Gastrocnemius medialis (tissue), 4 donors: ENCODE results near the gene BLOC1S5. TPM values are rescaled to one million over a fixed set of nuclear protein-coding genes. Genes with fewer than 3 reads are reported as not detected.
A peak's percentile ranks its signal among the peaks of the same experiment; 100 is the strongest.

Experiments used
- ATAC-seq, 2 donors: fragments of 150-250 bp; one replicate each; pipeline ENCODE4 v1.9.1; 2016
- DNase-seq, 2 donors: peaks; one replicate each; pipeline ENCODE4 v3.0.0-alpha.2; 2019
- H3K27ac ChIP-seq, 4 donors: fragments of 200-600 bp; sonication (generic); 1 replicate in 1 of 4; 2 replicates in 3 of 4; pipeline ENCODE4 v1.5.1; 2016 to 2018; ENCODE audit warnings: mild to moderate bottlenecking in 2 of 4, moderate library complexity in 1 of 4
- H3K27me3 ChIP-seq, 3 donors: fragments of 200-600 bp; sonication (generic) in 2 of 3; 1 replicate in 1 of 3; 2 replicates in 2 of 3; pipeline versions ENCODE4 v1.5.1 to v1.6.0; 2016 to 2019; ENCODE audit warnings: mild to moderate bottlenecking in 1 of 3, moderate library complexity in 1 of 3
- H3K36me3 ChIP-seq, 2 donors: fragments of 200-600 bp; sonication (generic) in 1 of 2; one replicate each; pipeline ENCODE4 v1.5.1; 2017 to 2018
- H3K4me1 ChIP-seq, 2 donors: fragments of 200-600 bp; sonication (generic) in 1 of 2; one replicate each; pipeline ENCODE4 v1.5.1; 2016 to 2017; ENCODE audit warnings: mild to moderate bottlenecking in 2 of 2
- H3K4me3 ChIP-seq, 4 donors: fragments of 200-600 bp; sonication (generic) in 3 of 4; 1 replicate in 1 of 4; 2 replicates in 3 of 4; pipeline ENCODE4 v1.5.1; 2016 to 2019; ENCODE audit warnings: mild to moderate bottlenecking in 2 of 4
- H3K9me3 ChIP-seq, 3 donors: fragments of 200-600 bp; sonication (generic) in 2 of 3; 1 replicate in 1 of 3; 2 replicates in 2 of 3; pipeline ENCODE4 v1.5.1; 2016 to 2019
- CTCF ChIP-seq, 5 experiments: fragments of 450-650 bp in 3 of 5; fragments of 200-600 bp in 2 of 5; sonication (generic) in 2 of 5; IDR thresholded peaks in 4 of 5; conservative IDR thresholded peaks in 1 of 5; 1 replicate in 4 of 5; 2 replicates in 1 of 5; pipeline ENCODE4 v1.5.1; 2016 to 2019; ENCODE audit warnings: antibody characterized with exemption in 5 of 5, mild to moderate bottlenecking in 3 of 5, moderate library complexity in 3 of 5
- POLR2A ChIP-seq, 2 donors: fragments of 450-650 bp; IDR thresholded peaks; one replicate each; pipeline ENCODE4 v1.6.1; 2017; ENCODE audit warnings: antibody characterized with exemption in 2 of 2, mild to moderate bottlenecking in 2 of 2, moderate library complexity in 2 of 2
- in situ Hi-C, 4 donors: fragments of 200-750 bp; cut with MboI; loops; one replicate each; pipeline versions ENCODE4 v1.15.0 to v1.8.0; 2017; ENCODE audit warnings: low sequenced_read_pairs in 4 of 4
- intact Hi-C: fragments of 100-400 bp; cut with DNase I; formaldehyde crosslinking; loops from one replicate; pipeline ENCODE4 v1.15.1; 2023; ENCODE audit warnings: low total_unique reads
- total RNA-seq, 4 donors: library from RNA; depleted of rRNA; stranded (reverse); fragments of >200 nt; gene quantifications; one replicate each; pipeline versions ENCODE4 v1.1.0 to v1.2.3, GENCODE V29; 2016

The BLOC1S5 gene
- total RNA-seq, 4 donors from 2014 or later = 5.4 to 13.6 (median 9.4) TPM

- intact Hi-C loops (no loop called here), in situ Hi-C loops (no loop called here)
These were observed 67.6 kb downstream of the BLOC1S5 start for GRCh38 chr6:7996538-7997111.

GRCh38 chr6:7993952-7994351, 70.2 kb downstream of the BLOC1S5 start:
- in situ Hi-C loops = no loop called here
- ATAC-seq = no peak
- no peak for TF ChIP-seq CTCF (IDR thresholded peaks at IDR 0.05 in 4 of 5, conservative IDR thresholded peaks at IDR 0.05 in 1 of 5)
- no peak for TF ChIP-seq POLR2A (IDR thresholded peaks at IDR 0.05)

More at GRCh38 chr6:7996538-7997111, 67.6 kb downstream of the BLOC1S5 start:
- no peak for DNase-seq
- H3K36me3 ChIP-seq = no peaks in the 10 kb centered on the region
- no peaks in the 10 kb centered on the region for H3K27me3 ChIP-seq
- no peak overlapping the region for H3K4me3 ChIP-seq
- peaks cover 0 to 4% of the 10 kb centered on the region in 2 donors for H3K4me1 ChIP-seq
- peak in 1 of 2 donors; percentile 46 for ATAC-seq
- H3K27ac ChIP-seq = no peak overlapping the region
- no peak for TF ChIP-seq POLR2A (IDR thresholded peaks at IDR 0.05)
- no peak for TF ChIP-seq CTCF (IDR thresholded peaks at IDR 0.05 in 4 of 5, conservative IDR thresholded peaks at IDR 0.05 in 1 of 5)
- no peaks in the 10 kb centered on the region for H3K9me3 ChIP-seq

GRCh38 chr6:7993399-7993798, 70.8 kb downstream of the BLOC1S5 start:
- H3K27me3 ChIP-seq = no peaks in the 10 kb centered on the region
- no peaks in the 10 kb centered on the region for H3K9me3 ChIP-seq
- no peak overlapping the region for H3K27ac ChIP-seq
- DNase-seq = no peak
- in situ Hi-C loops (no loop called here), intact Hi-C loops (loop anchor here (5.0 kb wide), 1 partner anchor 81 kb away; the partner anchor contains the start of gene TXNDC5)
- no peak overlapping the region for H3K4me3 ChIP-seq
- H3K36me3 ChIP-seq = no peaks in the 10 kb centered on the region
- ATAC-seq = no peak
- TF ChIP-seq CTCF (IDR thresholded peaks at IDR 0.05 in 4 of 5, conservative IDR thresholded peaks at IDR 0.05 in 1 of 5) (no peak), POLR2A (IDR thresholded peaks at IDR 0.05) (no peak)
- peaks cover 0 to 4% of the 10 kb centered on the region in 2 donors for H3K4me1 ChIP-seq

More at GRCh38 chr6:7993952-7994351, 70.2 kb downstream of the BLOC1S5 start:
- intact Hi-C loops = loop anchor here (5.0 kb wide), 1 partner anchor 82 kb away; the partner anchor contains the start of gene TXNDC5
- H3K27me3 ChIP-seq = no peaks in the 10 kb centered on the region
- no peaks in the 10 kb centered on the region for H3K36me3 ChIP-seq
- peaks cover 0 to 4% of the 10 kb centered on the region in 2 donors for H3K4me1 ChIP-seq
- no peak overlapping the region for H3K27ac ChIP-seq
- no peak for DNase-seq
- no peak overlapping the region for H3K4me3 ChIP-seq
- no peaks in the 10 kb centered on the region for H3K9me3 ChIP-seq

- DNase-seq = no peak
- Histone ChIP-seq H3K9me3 (no peaks in the 10 kb centered on the region), H3K27me3 (no peaks in the 10 kb centered on the region), H3K36me3 (no peaks in the 10 kb centered on the region), H3K4me1 (peaks cover 0 to 4% of the 10 kb centered on the region in 2 donors), H3K4me3 (no peak overlapping the region), H3K27ac (no peak overlapping the region)
- ATAC-seq = peak; percentile 24 to 47
- TF ChIP-seq CTCF (IDR thresholded peaks at IDR 0.05 in 4 of 5, conservative IDR thresholded peaks at IDR 0.05 in 1 of 5) (peak in 2 of 5 experiments; percentile 27 to 43), POLR2A (IDR thresholded peaks at IDR 0.05) (no peak)
- intact Hi-C loops (loop anchor here (5.0 kb wide), 1 partner anchor 80 kb away; the partner anchor contains the start of gene TXNDC5), in situ Hi-C loops (no loop called here)
These were observed 72.0 kb downstream of the BLOC1S5 start for GRCh38 chr6:7992002-7992815.
